Measurements from ENCODE around the gene TMEM42. TPM values are rescaled to one million over a fixed set of nuclear protein-coding genes. Genes with fewer than 3 reads are reported as not detected.
"Not testable (repeated sequence)": the region's sequence is repeated elsewhere in the genome, so short reads cannot be mapped to it uniquely, and the experiment has no call there.

Gene TMEM42
- total RNA-seq, 2 donors from 2014 or later: 5.3 to 6.8 TPM

DNA sequence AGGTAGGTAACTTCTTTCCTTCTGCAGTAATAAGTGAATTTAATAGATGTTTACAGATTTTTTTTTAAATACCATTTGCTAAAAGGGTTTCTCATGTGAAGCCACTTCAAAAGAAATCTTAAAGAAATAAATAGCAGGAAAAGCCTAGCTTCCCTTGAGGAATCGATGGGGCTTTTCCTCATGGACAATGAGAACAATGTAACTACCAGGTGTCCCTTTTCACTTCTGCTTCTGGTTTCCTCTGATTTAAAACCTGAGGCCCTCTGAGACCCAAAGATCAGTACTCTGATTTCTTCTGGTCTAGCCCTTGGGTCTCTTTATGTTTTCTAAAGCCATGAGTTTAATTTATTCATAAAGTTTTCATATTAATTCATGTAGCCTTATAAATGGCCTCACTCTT, 13.1 kb upstream of the TMEM42 start:
- no peak for DNase-seq (ENCODE audit: low spot score)
- Mint-ChIP-seq H3K4me1 (ENCODE audit: low read depth in 2 of 2) (no peaks in the 10 kb centered on the region), H3K27me3 (no peaks in the 10 kb centered on the region), H3K9me3 (no peaks in the 10 kb centered on the region), H3K36me3 (peaks cover 16% of the 10 kb centered on the region), H3K4me3 (no peak overlapping the region), H3K27ac (no peak overlapping the region)
- no peak for ATAC-seq

DNA sequence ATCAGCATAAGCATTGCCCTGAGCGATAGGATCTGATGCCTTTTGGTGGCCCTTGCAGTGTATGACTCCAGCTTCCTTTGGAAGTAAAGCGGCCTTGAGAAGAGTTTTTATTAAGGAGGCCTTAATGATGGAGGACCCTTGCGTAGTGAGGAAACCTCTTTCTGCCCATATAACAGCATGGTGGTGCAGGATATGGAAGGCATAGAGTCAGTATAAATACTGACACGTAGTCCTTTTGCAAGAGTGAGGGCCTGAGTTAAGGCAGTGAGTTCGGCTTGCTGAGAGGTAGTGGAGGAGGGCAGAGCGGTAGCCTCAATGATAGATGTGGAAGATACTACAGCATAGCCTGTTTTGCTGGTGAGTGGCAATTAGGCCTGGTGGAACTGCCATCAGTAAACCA, 5.0 kb upstream of the TMEM42 start:
- not testable (repeated sequence) for H3K4me3 Mint-ChIP-seq; ATAC-seq; H3K36me3 Mint-ChIP-seq; DNase-seq (ENCODE audit: low spot score); H3K27ac Mint-ChIP-seq; H3K27me3 Mint-ChIP-seq; H3K4me1 Mint-ChIP-seq (ENCODE audit: low read depth in 2 of 2); H3K9me3 Mint-ChIP-seq

DNA sequence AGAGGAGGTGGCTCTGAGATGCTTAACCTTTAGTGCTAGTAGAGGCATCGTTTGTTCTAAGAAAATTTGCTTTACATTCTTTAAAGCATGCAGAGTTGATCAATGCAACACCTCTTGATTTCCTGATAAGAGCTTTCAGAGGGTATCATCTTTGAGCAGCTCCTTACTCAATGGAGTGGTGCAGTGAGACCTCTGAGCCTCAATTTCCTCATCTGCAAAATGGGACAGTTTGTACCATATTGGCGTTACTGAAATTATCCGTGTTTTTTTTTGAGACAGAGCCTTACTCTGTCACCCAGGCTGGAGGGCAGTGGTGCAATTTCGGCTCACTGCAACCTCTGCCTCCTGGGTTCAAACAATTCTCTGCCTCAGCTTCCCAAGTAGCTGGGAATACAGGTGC, 1.6 kb upstream of the TMEM42 start:
- Mint-ChIP-seq H3K36me3 (no peaks in the 10 kb centered on the region), H3K27ac (no peak overlapping the region), H3K4me3 (no peak overlapping the region), H3K4me1 (ENCODE audit: low read depth in 2 of 2) (peaks cover 6 to 11% of the 10 kb centered on the region in 2 donors), H3K27me3 (no peaks in the 10 kb centered on the region), H3K9me3 (no peaks in the 10 kb centered on the region)
- ATAC-seq: no peak
- no peak for DNase-seq (ENCODE audit: low spot score)

DNA sequence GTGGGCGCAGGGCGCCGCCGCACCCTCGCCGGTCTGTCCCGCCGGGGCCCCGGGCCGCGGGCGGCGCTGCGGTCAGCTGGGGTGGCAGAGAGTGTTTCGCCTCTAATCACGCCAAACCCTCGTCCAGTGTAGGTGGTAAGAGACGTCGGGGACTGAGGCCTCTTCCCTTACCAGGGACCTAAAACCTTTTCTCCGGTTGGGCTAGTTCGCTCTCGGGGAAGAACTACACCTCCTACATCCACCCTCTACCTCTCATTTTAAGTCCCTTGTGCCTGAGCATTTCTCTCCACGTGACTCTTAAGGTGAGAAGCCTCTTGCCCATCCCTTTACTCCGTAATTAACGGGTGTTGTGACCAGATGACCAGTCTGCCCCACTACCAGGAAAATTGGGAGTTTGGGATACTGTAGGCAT, 520 bp downstream of the TMEM42 start:
- H3K4me3 Mint-ChIP-seq: peak overlapping the region; percentile 86
- H3K36me3 Mint-ChIP-seq: no peaks in the 10 kb centered on the region
- no peak for DNase-seq (ENCODE audit: low spot score)
- no peaks in the 10 kb centered on the region for H3K27me3 Mint-ChIP-seq
- peak overlapping the region; percentile 60 to 84 for H3K27ac Mint-ChIP-seq
- peaks cover 15 to 24% of the 10 kb centered on the region in 2 donors for H3K4me1 Mint-ChIP-seq (ENCODE audit: low read depth in 2 of 2)
- H3K9me3 Mint-ChIP-seq: no peaks in the 10 kb centered on the region
- peak in 1 of 2 donors; percentile 51 for ATAC-seq

DNA sequence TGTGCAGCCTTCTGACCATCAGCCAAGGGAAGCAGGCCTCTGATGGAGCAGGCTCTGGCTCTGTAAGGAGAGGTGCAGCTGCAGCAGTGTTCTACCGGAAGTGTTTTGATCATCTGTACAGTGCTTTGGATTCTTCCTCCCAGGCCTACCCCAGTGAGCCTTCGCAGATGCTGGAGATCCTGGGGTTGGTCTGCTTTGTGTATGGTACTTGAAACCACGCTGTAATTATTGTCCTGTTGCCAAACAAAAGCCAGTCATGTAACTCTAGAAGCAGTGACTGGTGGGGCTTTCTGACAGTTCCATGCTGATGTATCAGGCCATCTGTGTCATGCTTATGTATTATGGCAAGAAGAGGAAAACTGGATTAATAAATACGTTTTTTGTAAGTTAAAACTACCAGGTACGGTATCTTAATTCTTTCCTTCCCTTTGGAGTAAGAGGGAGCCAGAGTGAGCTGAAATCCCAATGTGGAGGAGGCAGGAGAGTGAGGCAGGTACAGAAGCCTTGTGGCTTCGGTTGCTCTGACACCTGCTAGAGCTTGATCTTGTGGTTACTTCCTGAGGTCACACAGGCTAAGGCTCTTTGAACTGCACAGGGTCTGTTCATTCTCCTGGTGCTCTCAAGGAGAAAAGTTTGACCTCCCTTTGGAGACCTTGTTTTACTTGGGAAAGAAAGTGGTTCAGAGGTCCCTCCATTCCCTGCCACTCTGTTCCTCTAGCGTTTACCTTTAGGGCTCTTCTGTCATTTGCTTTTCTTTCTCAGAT, 3.7 kb downstream of the TMEM42 start:
- Mint-ChIP-seq H3K4me1 (ENCODE audit: low read depth in 2 of 2) (peaks cover 15 to 24% of the 10 kb centered on the region in 2 donors), H3K36me3 (no peaks in the 10 kb centered on the region), H3K9me3 (no peaks in the 10 kb centered on the region), H3K27ac (peak overlapping the region; percentile 11 to 47), H3K27me3 (no peaks in the 10 kb centered on the region), H3K4me3 (no peak overlapping the region)
- no peak for DNase-seq (ENCODE audit: low spot score)
- ATAC-seq: no peak

DNA sequence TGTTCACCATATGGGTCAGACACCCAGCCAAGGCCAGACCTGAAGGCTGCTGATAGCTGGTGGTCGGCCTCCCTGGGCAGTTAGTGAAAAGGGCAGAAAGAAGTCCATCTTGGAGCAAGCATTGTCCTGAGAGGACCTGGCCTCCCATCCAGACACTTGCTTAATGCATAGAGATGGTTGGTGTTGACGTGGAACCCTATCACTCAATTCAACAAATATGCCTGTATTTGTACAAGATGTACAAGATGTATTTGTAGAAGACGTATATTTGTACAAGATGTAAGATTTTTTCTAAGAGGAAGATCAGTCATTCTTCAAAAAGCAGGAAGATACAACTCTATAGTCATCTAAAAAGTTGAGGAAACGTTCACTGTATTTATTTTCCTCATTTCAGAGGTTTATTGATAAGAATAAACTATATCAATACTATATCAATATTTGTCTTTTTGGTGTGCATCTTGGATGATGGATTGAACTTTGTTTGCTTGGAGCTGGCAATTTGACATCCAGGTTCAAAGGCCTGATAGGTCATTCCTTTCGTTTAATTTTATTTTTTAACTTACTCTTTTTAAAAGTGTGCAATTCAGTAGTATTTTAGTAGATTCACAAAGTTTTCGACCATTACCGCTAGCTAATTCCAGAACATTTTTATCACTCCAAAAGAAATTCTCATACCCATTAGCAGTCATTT, 5.9 kb downstream of the TMEM42 start:
- no peaks in the 10 kb centered on the region for H3K9me3 Mint-ChIP-seq
- H3K4me1 Mint-ChIP-seq (ENCODE audit: low read depth in 2 of 2): peaks cover 15 to 21% of the 10 kb centered on the region in 2 donors
- DNase-seq (ENCODE audit: low spot score): no peak
- H3K36me3 Mint-ChIP-seq: no peaks in the 10 kb centered on the region
- H3K4me3 Mint-ChIP-seq: no peak overlapping the region
- no peak for ATAC-seq
- H3K27me3 Mint-ChIP-seq: no peaks in the 10 kb centered on the region
- no peak overlapping the region for H3K27ac Mint-ChIP-seq

DNA sequence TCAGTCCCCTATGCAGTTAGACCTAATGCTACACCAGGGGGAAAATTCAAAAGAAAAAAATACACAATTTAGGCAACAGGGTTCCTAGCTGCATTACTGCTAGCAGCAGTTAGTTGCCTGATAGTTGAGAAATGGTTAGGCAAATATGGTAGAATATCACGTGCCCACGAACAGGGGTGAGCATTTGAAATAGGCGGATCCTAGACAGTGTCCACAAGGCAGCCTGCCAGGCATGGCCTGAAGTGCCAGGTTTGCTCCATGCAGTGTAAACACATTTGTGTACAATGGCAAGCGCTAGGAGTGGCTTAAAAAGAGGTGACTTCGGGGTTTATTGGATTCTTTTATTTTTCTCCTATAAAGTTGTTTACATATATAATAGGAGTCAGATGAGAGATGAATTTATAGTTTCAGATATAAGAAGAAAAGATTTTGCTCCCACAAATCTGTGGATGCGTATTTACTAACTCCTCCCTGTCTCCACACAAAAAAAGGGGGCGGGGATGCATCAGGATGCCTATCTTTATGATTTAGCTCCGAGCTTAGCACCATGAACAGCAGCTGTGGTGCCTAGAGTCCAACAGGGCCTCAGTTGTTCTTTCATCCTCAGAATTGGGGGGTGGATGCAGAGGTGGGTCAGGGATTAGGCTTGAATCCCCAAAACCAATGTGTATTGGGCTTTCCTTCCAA, 8.8 kb downstream of the TMEM42 start:
- Mint-ChIP-seq H3K27ac (no peak overlapping the region), H3K36me3 (no peaks in the 10 kb centered on the region), H3K27me3 (no peaks in the 10 kb centered on the region), H3K4me3 (no peak overlapping the region), H3K4me1 (ENCODE audit: low read depth in 2 of 2) (peaks cover 9 to 11% of the 10 kb centered on the region in 2 donors), H3K9me3 (no peaks in the 10 kb centered on the region)
- no peak for DNase-seq (ENCODE audit: low spot score)
- no peak for ATAC-seq

DNA sequence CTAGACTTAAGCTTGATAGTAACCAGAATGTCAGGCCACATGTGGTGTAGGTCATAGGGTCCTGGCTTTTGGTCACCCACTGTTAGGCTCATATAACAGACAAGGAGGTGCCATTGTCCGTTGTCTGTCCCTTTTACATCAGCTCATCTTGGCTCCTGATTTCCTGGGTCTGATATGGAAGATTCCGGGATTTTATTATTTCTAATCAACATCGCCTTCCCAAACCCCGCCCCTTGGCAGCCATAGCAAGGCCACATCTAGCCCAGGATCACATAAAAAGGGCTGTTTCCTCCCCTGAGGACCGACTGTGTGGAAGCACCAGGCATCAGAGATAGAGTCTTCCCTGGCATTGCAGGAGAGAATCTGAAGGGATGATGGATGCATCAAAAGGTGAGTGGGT, 12.6 kb downstream of the TMEM42 start, which contains the start of gene TGM4:
Gene TGM4 (plus strand): TSS at position 301 of the 400 bp plus-strand sequence. CDS start 71 bp downstream, at position 372.
- peaks cover 10 to 21% of the 10 kb centered on the region in 2 donors for H3K27me3 Mint-ChIP-seq
- no peaks in the 10 kb centered on the region for H3K9me3 Mint-ChIP-seq
- ATAC-seq: no peak
- H3K36me3 Mint-ChIP-seq: no peaks in the 10 kb centered on the region
- H3K27ac Mint-ChIP-seq: no peak within 1 kb of the TSS
- DNase-seq (ENCODE audit: low spot score): no peak
- no peak within 1 kb of the TSS for H3K4me3 Mint-ChIP-seq
- H3K4me1 Mint-ChIP-seq (ENCODE audit: low read depth in 2 of 2): no peaks in the 10 kb centered on the region

DNA sequence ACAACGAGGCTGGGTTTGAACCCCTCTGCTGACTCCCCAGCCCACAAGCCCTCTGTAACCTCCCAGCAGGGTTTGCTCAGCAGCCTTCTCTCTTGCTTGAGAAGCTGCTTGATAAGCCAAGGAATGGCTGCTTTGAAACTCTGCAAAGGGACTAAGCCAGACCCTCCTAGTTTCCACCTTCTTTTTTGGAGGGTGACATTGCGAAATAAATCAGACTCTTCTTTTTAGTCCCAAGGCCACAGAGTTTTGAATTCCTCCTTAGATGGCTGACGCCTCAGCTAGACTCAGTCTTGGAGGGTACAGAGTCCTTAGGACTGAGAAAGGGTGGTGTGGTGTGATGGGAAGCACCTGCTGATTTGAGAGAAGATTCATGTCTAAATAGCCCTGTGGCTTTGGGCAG, 13.9 kb downstream of the TMEM42 start:
- DNase-seq (ENCODE audit: low spot score): no peak
- H3K9me3 Mint-ChIP-seq: no peaks in the 10 kb centered on the region
- no peaks in the 10 kb centered on the region for H3K4me1 Mint-ChIP-seq (ENCODE audit: low read depth in 2 of 2)
- no peaks in the 10 kb centered on the region for H3K36me3 Mint-ChIP-seq
- H3K27me3 Mint-ChIP-seq: peaks cover 10 to 21% of the 10 kb centered on the region in 2 donors
- no peak overlapping the region for H3K4me3 Mint-ChIP-seq
- ATAC-seq: no peak
- H3K27ac Mint-ChIP-seq: no peak overlapping the region

DNA sequence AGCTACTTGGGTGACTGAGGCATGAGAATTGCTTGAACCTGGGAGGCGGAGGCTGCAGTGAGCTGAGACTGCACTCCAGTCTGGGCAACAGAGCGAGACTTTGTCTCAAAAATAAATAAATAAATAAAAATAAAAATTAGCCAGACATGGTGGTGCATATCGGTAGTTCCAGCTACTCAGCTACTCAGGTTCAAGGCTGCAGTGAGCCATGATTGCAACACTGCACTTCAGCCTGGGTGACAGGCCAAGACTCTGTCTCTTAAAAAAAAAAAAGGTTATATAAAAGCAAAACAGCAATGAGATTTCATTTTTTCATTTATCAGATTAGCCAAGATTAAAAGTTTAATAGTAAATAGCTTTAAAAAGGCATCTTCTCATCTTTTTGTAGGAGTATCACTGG, 15.6 kb downstream of the TMEM42 start:
- Mint-ChIP-seq H3K27me3 (peaks cover 10 to 23% of the 10 kb centered on the region in 2 donors), H3K36me3 (no peaks in the 10 kb centered on the region), H3K27ac (no peak overlapping the region), H3K9me3 (no peaks in the 10 kb centered on the region), H3K4me1 (ENCODE audit: low read depth in 2 of 2) (no peaks in the 10 kb centered on the region), H3K4me3 (no peak overlapping the region)
- ATAC-seq (no peak), DNase-seq (ENCODE audit: low spot score) (no peak)

DNA sequence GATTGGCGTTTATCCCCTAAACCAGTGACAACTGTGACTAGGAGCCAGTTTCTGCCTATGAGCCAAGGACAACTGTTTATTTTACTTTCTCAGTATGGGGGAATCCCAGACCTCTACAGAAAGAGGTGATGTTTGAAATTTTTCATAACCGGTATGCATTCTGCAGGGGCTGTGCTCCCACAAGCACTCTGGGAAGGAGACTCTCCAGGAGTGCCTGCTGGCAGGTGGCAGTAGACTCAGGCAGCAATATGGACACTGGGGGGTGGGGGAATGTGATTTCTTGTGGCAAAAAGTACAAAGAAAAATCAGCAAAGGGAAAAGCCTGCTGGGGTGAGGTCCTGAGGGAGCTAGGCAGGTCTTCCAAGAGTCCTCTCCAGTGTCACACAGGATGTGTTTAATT, 18.6 kb downstream of the TMEM42 start:
- no peak for ATAC-seq
- Mint-ChIP-seq H3K27me3 (peaks cover 17 to 28% of the 10 kb centered on the region in 2 donors), H3K9me3 (no peaks in the 10 kb centered on the region), H3K4me1 (ENCODE audit: low read depth in 2 of 2) (no peaks in the 10 kb centered on the region), H3K27ac (no peak overlapping the region), H3K4me3 (no peak overlapping the region), H3K36me3 (no peaks in the 10 kb centered on the region)
- DNase-seq (ENCODE audit: low spot score): no peak

DNA sequence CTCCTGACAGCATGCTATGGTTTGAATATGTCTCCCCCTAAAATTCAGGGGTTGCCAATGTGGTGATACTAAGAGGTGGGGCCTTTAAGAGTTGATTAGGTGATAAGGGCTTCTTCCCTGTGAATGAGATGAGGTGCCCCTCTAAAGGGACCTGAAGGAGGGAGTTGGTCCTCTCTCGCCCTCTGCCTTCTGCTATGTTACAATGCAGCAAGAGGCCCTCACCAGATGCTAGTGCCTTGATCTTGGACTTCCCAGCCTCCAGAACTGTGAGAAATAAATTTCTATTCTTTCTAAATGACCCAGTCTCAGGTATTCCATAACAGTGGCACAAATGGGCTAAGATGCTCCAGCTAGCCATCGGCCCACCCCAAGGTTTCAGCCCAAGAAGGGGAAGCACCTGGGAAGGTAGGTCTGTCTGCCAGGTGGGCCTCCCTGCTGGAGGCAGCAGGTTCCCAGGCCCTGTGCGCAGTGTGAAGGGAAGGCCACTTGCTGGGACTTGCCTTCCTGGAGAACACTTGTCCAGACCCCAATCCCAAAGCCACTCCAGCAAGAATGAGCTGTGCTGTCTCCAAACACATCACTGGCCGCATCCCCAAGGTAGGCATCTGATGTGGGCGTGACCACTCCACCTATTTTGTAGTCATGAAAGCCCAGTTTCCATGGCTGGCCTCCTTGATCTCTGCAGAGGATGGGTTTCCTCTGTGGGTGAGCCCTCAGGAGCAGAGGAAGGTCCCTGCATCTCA, 21.7 kb downstream of the TMEM42 start:
- DNase-seq (ENCODE audit: low spot score): no peak
- Mint-ChIP-seq H3K36me3 (no peaks in the 10 kb centered on the region), H3K4me3 (no peak overlapping the region), H3K4me1 (ENCODE audit: low read depth in 2 of 2) (no peaks in the 10 kb centered on the region), H3K27ac (no peak overlapping the region), H3K9me3 (no peaks in the 10 kb centered on the region), H3K27me3 (peaks cover 14 to 17% of the 10 kb centered on the region in 2 donors)
- ATAC-seq: no peak

DNA sequence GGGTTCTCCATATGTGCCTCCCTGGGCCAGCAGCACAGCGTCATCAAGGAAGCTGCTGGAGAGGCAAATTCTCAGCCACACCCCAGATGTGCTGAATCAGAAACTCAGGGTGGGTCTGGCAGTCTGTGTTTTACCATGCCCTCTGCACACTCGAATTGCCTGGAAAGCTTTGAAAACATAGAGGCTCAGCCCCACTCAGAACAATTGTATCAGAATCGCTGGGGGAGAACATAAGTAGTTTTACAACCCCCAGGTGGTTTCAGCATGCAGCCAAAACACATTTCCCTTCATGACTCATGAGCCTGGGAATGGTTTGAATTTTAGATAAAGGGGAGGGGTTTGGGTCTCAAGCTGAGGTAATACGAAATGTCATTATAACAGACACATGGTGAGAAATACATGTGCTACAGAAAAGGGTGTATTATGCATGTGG, 22.3 kb downstream of the TMEM42 start:
- Mint-ChIP-seq H3K9me3 (no peaks in the 10 kb centered on the region), H3K4me1 (ENCODE audit: low read depth in 2 of 2) (no peaks in the 10 kb centered on the region), H3K27me3 (peaks cover 7 to 15% of the 10 kb centered on the region in 2 donors), H3K4me3 (no peak overlapping the region), H3K27ac (no peak overlapping the region), H3K36me3 (no peaks in the 10 kb centered on the region)
- DNase-seq (ENCODE audit: low spot score) (no peak), ATAC-seq (no peak)

Measured in natural killer cell treated with Interleukin-12 subunit alpha and Interleukin-12 subunit beta and Interleukin-15 and Interleukin-18, amount 100 ng/mL, for 72 hours (primary cell).